Transverse colon (tissue), 4 donors: ENCODE results near the gene ADPRHL1. TPM values are rescaled to one million over a fixed set of nuclear protein-coding genes. Genes with fewer than 3 reads are reported as not detected.

Source experiments
- DNase-seq: peaks from one replicate; pipeline ENCODE4 v3.0.0-alpha.2; 2019
- H3K27ac ChIP-seq, 4 donors: fragments of 200-600 bp; sonication (generic); 2 replicates each; pipeline ENCODE4 v1.5.1; 2016 to 2018; ENCODE audit warnings: inconsistent platforms in 4 of 4
- H3K27me3 ChIP-seq: fragments of 200-600 bp; sonication (generic); 2 replicates; pipeline ENCODE4 v1.5.1; 2017; ENCODE audit warnings: inconsistent platforms
- H3K36me3 ChIP-seq, 4 donors: fragments of 200-600 bp; sonication (generic); 2 replicates each; pipeline ENCODE4 v1.5.1; 2017 to 2019; ENCODE audit warnings: inconsistent platforms in 4 of 4
- H3K4me1 ChIP-seq, 4 donors: fragments of 200-600 bp; sonication (generic); 2 replicates each; pipeline ENCODE4 v1.5.1; 2017 to 2020; ENCODE audit warnings: inconsistent platforms in 4 of 4
- H3K4me3 ChIP-seq, 4 donors: fragments of 200-600 bp; sonication (generic); 1 replicate in 1 of 4; 2 replicates in 3 of 4; pipeline versions ENCODE4 v1.5.1 to v1.6.1; 2017 to 2019; ENCODE audit warnings: inconsistent platforms in 4 of 4
- H3K9me3 ChIP-seq, 2 donors: fragments of 200-600 bp; sonication (generic); 2 replicates each; pipeline ENCODE4 v1.5.1; 2017 to 2019; ENCODE audit warnings: inconsistent platforms in 2 of 2
- EP300 ChIP-seq: sonication (generic); formaldehyde crosslinking; IDR thresholded peaks from one replicate; pipeline ENCODE4 v1.6.1; 2017; ENCODE audit warnings: antibody characterized with exemption, low read depth
- POLR2A ChIP-seq: fragments of 450-650 bp; IDR thresholded peaks from one replicate; pipeline ENCODE4 v1.6.1; 2016; ENCODE audit warnings: antibody characterized with exemption, mild to moderate bottlenecking, moderate library complexity
- POLR2AphosphoS5 ChIP-seq, 3 donors: sonication (generic); formaldehyde crosslinking; IDR thresholded peaks; one replicate each; pipeline ENCODE4 v1.6.1; 2016; ENCODE audit warnings: antibody characterized with exemption in 3 of 3
- WGBS, 2 donors: methylation state at CpG; one replicate each; pipeline ENCODE4 v1.1.5; 2018; ENCODE audit warnings: low coverage in 1 of 2; 5-methylcytosine and 5-hydroxymethylcytosine counted together
- in situ Hi-C, 4 donors: fragments of 200-750 bp; cut with MboI; loops; one replicate each; pipeline versions ENCODE4 v1.15.0 to v1.15.1; 2017; ENCODE audit warnings: low sequenced_read_pairs in 3 of 4, low pct_ligation_motif_present in 1 of 4, low pct_unique_long_range_greater_than_20kb in 1 of 4
- intact Hi-C: fragments of 100-400 bp; cut with DNase I; formaldehyde crosslinking; loops from one replicate; pipeline ENCODE4 v1.15.1; 2023; ENCODE audit warnings: low total_unique reads
- total RNA-seq, 4 donors: library from RNA; depleted of rRNA; stranded (reverse); fragments of >200 nt; gene quantifications; one replicate each; pipeline ENCODE4 v1.1.0, GENCODE V29; 2016
- TF ChIP-seq, protein P1 (sequence below), 5 experiments: fragments of 200-600 bp in 3 of 5; fragments of 450-650 bp in 2 of 5; sonication (generic) in 3 of 5; IDR thresholded peaks; 1 replicate in 2 of 5; 2 replicates in 3 of 5; pipeline ENCODE4 v1.5.1; 2016 to 2017; ENCODE audit warnings: antibody characterized with exemption in 5 of 5, inconsistent platforms in 3 of 5, mild to moderate bottlenecking in 2 of 5, moderate library complexity in 1 of 5

ADPRHL1 gene
- total RNA-seq, 4 donors from 2014 or later = 4.1 to 10.2 (median 5.9) TPM

DNA sequence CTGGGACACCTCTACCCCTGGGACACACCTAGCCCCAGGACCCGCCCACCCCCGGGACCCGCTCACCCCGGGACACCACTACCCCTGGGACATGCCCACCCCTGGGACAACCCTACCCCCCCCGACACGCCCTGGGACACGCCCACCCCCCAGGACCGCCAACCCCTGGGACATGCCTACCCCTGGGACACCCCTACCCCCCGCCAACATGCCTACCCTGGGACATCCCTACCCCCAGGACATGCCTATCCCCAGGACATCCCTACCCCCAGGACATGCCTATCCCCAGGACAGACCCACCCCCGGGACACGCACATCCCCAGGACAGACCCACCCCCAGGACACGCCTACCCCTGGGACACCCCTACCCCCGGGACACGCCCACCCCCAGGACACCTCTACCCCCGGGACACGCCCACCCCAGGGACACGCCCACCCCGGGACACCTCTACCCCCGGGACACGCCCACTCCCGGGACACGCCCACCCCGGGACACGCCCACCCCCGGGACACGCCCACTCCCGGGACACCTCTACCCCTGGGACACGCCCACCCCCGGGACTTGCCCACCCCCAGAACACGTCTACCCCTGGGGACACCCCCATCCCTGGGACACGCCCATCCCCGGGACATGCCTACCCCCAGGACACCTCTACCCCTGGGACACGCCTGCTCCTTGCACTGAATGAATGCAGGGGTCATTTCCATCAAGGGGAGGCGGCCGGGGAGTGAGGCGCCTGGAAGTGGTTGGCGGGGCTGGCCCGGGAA is 32.3 kb downstream of the ADPRHL1 start:
- intact Hi-C loops (no loop called here), in situ Hi-C loops (no loop called here)
- H3K9me3 ChIP-seq = no peaks in the 10 kb centered on the region
- no peaks in the 10 kb centered on the region for H3K36me3 ChIP-seq
- peaks cover 0 to 23% (median 3%) of the 10 kb centered on the region in 4 donors for H3K4me1 ChIP-seq
- no peak for TF ChIP-seq EP300
- no peak for TF ChIP-seq POLR2A
- no peak for TF ChIP-seq POLR2AphosphoS5 (IDR thresholded peaks at IDR 0.05)
- TF ChIP-seq, protein P1, sequence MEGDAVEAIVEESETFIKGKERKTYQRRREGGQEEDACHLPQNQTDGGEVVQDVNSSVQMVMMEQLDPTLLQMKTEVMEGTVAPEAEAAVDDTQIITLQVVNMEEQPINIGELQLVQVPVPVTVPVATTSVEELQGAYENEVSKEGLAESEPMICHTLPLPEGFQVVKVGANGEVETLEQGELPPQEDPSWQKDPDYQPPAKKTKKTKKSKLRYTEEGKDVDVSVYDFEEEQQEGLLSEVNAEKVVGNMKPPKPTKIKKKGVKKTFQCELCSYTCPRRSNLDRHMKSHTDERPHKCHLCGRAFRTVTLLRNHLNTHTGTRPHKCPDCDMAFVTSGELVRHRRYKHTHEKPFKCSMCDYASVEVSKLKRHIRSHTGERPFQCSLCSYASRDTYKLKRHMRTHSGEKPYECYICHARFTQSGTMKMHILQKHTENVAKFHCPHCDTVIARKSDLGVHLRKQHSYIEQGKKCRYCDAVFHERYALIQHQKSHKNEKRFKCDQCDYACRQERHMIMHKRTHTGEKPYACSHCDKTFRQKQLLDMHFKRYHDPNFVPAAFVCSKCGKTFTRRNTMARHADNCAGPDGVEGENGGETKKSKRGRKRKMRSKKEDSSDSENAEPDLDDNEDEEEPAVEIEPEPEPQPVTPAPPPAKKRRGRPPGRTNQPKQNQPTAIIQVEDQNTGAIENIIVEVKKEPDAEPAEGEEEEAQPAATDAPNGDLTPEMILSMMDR (IDR thresholded peaks at IDR 0.05) = no peak
- H3K27me3 ChIP-seq = peaks cover 21% of the 10 kb centered on the region
- no peak overlapping the region for H3K4me3 ChIP-seq
- WGBS, 2 donors = 67% methylated on average over 13 of the region's 38 CpGs; no CpG with 5 or more reads in 1 of the 2 donors
- peak overlapping the region; percentile 63 to 65 (median 64) for H3K27ac ChIP-seq
- DNase-seq = no peak

- WGBS, 2 donors = 76 to 81% methylated on average over 14 to 15 of the region's 15 CpGs
- in situ Hi-C loops (no loop called here), intact Hi-C loops (no loop called here)
- peaks cover 0 to 23% (median 3%) of the 10 kb centered on the region in 4 donors for H3K4me1 ChIP-seq
- H3K27ac ChIP-seq = no peak overlapping the region
- DNase-seq = no peak
- no peaks in the 10 kb centered on the region for H3K9me3 ChIP-seq
- no peaks in the 10 kb centered on the region for H3K36me3 ChIP-seq
- H3K4me3 ChIP-seq = no peak overlapping the region
- peaks cover 21% of the 10 kb centered on the region for H3K27me3 ChIP-seq
- TF ChIP-seq, protein P1 (IDR thresholded peaks at IDR 0.05) = no peak
- no peak for TF ChIP-seq EP300
- no peak for TF ChIP-seq POLR2A
- no peak for TF ChIP-seq POLR2AphosphoS5 (IDR thresholded peaks at IDR 0.05)
Measured at GRCh38 chr13:113420232-113420631, 33.1 kb downstream of the ADPRHL1 start.

DNA sequence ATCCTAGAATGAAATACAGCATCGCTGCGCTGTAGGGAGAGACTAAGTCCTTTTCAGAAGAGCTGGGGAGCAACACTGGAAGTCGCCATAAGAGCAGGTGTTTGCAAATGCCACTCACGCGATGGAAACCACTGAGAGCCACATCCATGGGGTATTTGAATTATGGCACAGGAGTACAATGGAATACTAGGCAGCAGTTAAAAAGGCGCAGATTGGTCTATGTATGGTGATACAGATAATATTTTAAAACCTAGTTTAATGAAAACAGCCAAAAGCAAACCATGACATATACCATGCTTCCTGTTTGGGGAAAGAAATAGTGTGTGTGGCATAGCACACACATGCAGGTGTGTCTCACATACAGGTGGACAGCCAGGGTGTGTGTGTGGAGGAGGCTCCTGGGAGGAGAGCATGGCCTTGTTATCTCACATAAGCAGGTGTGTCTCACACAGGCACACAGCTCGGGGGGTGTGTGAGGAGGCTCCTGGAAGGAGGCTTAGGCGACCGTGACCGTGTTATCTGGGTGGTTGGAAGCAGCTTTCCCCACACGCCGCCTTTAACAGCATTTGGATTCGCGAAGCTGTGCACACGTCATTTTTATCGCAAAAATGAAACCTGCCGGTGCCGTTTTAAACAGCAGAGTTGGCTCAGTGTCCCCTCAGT is 33.6 kb downstream of the ADPRHL1 start:
- intact Hi-C loops (no loop called here), in situ Hi-C loops (no loop called here)
- TF ChIP-seq POLR2AphosphoS5 (IDR thresholded peaks at IDR 0.05) (no peak), POLR2A (no peak), EP300 (no peak)
- TF ChIP-seq, protein P1 (IDR thresholded peaks at IDR 0.05) = no peak
- peaks cover 0 to 23% (median 3%) of the 10 kb centered on the region in 4 donors for H3K4me1 ChIP-seq
- H3K36me3 ChIP-seq = no peaks in the 10 kb centered on the region
- 79 to 97% methylated on average over 6 to 18 of the region's 18 CpGs for WGBS, 2 donors
- no peak overlapping the region for H3K4me3 ChIP-seq
- H3K27ac ChIP-seq = no peak overlapping the region
- peaks cover 21% of the 10 kb centered on the region for H3K27me3 ChIP-seq
- H3K9me3 ChIP-seq = no peaks in the 10 kb centered on the region
- DNase-seq = no peak

GRCh38 chr13:113418722-113419049 is 34.6 kb downstream of the ADPRHL1 start:
- no peak overlapping the region for H3K27ac ChIP-seq
- 92% methylated on average over 1 of the region's 1 CpG; no CpG with 5 or more reads in 1 of the 2 donors for WGBS, 2 donors
- no peaks in the 10 kb centered on the region for H3K9me3 ChIP-seq
- no peak overlapping the region for H3K4me3 ChIP-seq
- intact Hi-C loops = no loop called here
- H3K4me1 ChIP-seq = peaks cover 0 to 30% (median 6%) of the 10 kb centered on the region in 4 donors
- no peak for DNase-seq
- in situ Hi-C loops = no loop called here
- TF ChIP-seq POLR2AphosphoS5 (IDR thresholded peaks at IDR 0.05) = no peak
- TF ChIP-seq, protein P1 (IDR thresholded peaks at IDR 0.05) = no peak
- no peak for TF ChIP-seq POLR2A
- H3K27me3 ChIP-seq = peaks cover 21% of the 10 kb centered on the region
- H3K36me3 ChIP-seq = no peaks in the 10 kb centered on the region
